ENCODE measurements around the gene MAD2L1BP.

Gene MAD2L1BP

DNA sequence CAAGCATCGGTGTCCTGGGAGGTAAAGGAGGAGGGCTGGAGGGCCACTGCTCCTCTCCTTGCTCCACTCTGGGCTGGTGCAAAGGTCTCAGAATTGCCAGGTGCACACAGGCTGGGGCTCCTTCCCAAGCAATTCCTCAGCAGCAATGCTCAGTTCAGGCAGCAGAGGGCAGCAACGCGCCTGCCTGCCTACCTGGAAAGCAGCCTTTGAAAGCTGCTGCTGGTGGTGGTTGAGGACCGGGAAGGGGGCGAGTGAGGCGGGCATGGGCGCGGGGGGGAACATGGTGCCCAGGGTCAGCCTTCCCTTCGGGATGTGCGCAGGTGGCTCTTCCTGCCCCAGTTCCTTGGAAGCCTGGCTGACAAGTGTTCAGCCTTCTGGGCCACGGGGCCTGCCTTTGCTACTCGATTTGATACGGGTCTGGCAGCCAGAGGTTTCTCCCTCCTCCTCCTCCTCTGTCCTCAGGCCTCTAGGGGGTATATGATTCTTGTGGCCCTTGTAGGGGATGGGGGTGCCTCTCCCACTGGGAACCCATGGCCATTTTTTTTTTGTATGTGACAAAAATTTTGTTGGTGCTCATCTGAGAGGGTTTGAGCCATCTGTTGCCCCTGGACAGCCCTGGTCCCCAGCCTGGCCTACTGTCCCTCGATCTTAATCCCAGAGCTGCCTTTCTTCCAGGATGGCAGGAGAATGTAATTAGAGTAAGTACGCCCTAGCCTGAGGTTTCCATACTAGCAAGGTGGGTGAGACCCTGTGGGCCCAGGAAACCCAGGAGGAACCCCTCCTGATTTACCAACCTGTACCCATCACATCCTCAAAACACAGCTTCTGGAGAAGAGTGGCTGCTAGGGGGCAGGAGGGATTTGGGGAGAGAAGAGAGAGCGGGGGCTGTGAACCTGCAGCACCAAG is 31.9 kb downstream of the MAD2L1BP start:
- peak; percentile 65 to 71 for DNase-seq (ENCODE audit: low read depth in 2 of 2)

DNA sequence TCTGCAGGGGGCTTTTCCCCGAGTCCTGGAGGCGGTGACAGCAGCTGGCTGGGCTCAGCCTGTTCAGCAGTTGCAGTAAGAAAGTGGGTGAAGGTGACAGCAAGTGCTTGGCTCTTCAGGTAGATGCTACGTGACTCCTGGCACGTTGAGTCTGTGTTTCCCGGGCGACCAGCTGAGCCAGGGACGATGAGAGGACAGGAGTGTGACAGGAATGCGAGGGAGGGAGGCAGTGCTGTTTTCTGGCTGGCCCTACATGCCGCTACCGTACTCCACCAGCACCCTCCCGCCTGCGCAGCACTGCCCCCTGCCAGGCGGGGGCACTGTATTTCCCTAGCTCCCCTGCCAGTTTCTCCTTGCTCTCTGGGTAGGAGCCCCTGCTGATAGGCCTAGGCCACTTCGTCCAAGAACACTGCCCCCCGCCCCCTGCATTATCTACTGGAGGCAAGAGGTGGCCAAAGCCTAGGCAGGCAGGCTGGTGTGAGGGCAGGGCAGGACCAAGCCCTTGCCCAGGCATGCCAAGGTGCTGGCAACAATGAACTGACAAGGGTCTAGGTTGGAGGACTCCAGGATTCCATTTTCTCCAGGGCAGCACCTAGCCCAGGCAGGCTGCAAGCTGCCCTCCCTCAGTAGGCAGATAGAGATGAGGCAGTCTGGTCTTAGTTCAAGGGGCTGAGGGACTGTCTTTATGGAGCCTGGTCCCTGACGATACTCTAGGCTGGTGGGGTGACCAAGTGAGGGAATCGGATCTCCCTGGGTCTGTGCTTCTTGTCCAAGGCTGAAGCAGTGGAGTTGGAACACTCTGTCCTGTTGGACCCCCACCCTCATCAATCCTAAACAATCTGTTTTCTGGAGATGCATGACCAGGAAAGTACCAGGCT is 32.8 kb downstream of the MAD2L1BP start:
- DNase-seq (ENCODE audit: low read depth in 2 of 2): peak; percentile 34 to 57

DNA sequence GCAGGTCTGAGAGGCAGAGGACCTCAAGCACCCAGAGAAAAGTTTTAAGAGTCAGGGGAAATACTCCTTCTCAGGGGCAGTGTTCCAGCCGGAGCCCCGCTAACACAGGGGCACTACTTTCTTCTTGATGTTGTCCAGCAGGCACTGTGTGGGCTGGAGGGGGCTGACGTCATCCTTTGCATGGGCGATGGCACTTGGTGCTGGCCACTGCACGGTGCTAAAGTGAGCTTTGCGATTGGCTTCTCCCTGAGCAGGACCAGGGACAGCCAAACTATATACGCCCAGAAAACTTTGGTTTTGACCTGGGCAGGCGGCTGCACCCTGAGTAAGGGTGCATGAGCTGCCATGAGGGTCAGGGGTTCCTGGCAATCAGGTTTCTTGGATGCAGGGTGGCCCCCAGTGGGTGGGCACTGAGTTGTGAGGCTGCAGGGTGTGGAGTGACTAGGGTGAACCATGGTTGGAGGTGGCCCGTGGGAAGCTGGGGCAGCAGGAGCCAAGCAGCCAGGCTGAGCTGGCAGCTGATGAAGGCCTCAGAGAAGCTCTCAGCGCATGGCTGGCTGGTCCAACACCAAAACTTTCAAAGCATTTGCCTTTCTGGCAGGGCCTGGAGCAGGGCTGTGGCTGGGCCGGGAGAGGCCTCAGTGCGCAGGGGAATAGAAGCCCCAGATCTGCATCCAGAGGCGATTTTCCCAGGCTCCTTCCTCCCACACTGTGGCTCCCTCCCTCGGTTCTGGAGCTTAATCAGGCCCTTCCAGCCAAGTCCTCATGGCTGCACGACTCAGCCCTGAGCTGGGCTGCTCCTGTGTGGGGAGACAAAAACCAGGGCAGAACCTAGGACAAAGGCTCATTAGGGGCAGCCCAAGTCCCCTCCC is 33.6 kb downstream of the MAD2L1BP start:
- no peak for DNase-seq (ENCODE audit: low read depth in 2 of 2)

DNA sequence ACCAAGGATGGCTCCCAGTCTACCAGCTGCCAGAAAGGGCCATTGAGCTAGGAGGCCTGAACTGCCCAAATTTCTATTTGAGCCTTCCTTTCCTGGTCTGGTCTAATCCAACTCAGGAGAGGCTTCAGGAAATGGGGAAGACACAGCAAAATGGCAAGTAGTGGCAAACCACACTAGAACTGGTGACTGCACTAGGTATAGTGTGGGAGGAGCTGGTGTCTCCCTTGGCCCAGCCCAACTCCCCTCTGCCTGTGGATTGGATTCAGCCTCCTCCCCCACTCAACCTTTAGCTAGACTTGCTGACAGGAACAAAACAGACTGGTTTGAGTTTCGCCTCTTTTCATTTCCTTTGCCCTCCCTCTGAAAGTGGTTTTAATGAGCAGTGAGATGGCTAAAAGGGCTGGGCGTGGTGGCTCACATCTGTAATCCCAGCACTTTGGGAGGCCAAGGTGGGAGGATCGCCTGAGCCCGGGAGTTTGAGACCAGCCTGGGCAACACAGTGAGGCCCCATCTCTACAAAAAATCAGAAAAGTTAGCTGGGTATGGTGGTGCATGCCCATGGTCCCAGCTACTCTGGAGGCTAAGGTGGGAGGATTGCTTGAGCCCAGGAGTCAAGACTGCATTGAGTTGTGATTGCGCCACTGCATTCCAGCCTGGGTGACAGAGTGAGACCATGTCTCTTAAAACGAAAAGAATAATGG is 34.4 kb downstream of the MAD2L1BP start:
- no peak for DNase-seq (ENCODE audit: low read depth in 2 of 2)

DNA sequence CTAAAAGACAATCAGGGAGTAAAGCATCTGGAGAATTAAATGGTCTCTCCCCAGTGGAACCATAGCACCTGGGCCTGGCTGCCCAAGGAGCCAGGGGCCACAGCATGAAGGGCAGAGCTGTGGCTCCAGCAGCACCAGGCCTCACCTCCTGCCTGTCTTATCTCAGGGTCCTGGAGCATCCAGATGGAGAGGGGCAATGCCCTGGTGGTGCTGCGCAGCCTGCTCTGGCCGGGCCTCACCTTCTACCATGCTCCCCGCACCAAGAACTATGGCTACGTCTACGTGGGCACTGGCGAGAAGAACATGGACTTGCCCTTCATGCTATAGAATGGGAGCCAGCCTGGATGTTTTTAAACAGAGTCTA is 35.0 kb downstream of the MAD2L1BP start:
- no peak for DNase-seq (ENCODE audit: low read depth in 2 of 2)

DNA sequence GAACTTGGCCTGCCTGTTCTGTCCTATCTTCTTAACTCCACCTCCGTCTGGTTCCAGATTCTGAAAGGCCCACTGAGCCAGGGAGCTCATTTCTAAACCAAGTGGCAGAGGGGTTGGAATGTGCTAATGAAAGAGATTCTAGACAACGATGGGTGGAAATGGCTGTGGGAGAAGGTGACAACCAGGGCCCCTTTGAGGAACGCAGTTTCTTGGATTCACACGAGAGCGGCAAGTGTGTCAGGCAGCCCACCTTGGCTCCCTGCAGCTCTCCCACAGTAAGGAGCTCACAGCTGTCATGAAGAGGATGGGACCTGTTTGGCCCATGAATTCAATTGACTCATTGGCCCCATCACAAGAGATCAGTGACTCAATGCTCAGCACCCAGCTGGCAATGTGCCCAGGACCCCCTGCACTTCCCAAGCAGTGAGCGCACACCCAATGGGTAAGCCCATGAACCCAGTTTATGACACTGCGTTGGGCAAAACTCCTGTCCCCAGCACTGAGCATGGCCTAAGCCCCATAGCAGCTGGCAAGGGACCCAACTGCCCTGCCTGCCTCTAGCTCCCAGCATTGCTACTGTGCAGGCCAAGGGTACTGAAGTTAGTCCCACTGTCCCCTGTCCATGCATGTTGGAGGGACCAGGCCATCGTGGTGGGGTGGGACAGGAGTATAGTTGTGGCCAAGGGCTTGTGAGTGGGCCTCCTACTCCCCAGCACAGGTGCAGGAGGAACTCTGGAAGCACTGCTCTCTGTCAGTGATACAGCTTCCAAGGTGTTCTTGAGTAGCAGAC is 35.6 kb downstream of the MAD2L1BP start:
- no peak for DNase-seq (ENCODE audit: low read depth in 2 of 2)

DNA sequence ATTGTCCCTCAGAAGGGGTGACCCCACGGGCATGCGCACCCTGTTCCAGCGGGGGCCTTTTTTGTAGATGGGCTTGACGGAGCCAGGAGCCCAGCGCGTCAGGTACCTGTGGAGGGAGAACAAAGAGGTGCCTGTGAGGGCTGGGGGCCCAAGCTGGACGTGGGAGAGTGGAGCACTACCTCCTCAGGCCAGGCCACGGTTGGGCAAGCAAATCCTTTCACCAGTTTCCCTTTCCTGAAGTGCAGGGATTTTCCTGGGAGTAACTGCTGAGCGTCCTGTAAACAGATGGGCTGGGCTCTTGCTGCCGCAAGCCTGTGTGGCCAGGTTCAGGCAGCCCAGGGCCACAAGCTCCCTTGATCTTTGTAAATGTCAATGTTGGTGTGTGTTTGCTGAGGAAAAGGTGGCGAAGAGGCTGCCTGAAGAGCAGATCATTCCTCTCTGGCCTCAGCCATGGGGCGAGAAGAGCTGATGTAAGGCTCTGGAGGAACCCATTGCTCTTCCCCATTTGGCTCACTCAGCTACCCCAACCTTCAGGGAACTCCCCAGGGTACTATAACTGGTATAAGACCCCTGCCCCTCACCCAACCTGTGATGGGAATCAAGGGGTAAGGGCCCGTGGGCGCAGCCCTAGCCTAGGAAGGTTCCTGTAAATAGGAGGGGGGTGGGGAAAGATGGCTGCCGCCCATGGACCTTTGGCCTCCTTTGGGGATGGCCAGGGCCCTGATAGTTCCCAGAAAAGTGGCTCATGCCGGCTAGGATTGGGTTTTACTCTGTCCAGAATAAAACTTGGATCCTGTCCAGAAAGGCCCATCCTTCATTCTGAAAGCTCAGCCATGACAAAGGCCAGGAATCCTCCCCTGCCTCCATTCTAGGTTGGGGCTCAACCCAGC is 36.4 kb downstream of the MAD2L1BP start:
- no peak for DNase-seq (ENCODE audit: low read depth in 2 of 2)

DNA sequence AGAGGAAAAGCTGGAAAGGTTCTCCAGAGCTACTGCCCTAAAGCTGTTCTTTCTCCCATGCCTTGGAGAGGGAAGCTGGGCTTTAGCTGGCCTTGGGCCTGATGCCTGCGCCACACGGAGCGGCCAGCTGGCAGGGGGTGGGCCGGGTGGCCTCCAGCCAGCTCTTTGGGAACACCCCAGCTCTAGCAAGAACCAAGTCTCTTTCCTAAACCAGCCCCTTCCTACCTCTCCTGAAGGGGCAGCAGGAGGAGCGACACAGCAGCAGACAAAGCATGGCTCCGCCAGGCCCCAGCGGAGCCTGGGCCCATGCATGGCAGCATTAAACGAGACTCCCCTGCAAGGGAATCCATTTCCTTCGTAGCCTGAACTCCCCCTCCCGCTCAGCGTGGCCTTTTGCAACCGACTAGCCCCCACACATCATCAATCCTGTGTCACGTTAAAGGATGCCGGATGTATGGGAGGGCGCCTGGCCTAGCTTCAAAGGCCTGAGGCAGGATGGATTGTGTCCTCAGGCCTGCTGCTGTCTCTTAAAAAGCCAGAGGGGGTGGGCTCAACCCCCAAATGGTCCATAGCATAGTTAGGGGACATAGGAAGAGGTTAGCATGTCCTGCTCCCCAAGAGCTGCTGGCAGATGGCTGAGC is 37.9 kb downstream of the MAD2L1BP start:
- no peak for DNase-seq (ENCODE audit: low read depth in 2 of 2)

DNA sequence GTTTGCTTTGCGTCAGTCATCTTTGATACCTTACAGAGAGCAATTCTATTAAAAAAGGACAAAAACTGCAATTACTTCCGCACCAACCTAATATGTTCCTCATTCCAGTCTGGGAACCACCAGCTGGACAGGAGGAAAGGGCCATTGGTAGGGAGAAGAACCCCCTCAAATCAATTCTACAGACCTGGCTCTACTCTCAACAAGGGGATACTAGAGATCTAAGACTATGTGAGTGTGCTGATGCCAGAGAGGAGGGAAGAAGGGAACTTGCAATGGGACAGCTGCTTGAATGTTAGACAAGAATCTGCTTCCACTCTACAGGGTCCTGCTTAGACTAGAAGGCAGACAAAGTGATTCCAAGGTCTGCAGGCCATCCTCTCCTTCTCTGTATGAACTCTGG is 38.7 kb downstream of the MAD2L1BP start:
- DNase-seq (ENCODE audit: low read depth in 2 of 2): no peak

DNA sequence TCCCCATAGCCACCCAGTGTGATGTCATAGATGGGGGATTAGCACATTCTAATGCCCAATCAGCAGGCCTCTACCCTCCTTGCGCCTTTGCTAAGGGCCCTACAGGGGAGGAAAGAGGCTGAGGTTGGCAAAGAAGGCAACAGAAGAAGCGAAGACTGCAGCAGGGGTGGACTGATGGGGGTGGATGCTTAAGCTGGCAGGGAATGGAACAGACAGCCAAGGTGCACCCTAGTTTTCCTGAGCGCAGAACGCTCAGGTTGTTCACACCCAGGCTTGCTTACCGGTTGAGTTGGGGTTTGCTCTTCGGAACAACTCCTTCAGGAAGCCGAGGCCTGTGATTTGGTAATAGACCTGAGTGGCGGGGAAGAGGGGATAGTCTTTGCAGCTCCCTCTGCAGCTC is 39.3 kb downstream of the MAD2L1BP start:
- DNase-seq (ENCODE audit: low read depth in 2 of 2): no peak

DNA sequence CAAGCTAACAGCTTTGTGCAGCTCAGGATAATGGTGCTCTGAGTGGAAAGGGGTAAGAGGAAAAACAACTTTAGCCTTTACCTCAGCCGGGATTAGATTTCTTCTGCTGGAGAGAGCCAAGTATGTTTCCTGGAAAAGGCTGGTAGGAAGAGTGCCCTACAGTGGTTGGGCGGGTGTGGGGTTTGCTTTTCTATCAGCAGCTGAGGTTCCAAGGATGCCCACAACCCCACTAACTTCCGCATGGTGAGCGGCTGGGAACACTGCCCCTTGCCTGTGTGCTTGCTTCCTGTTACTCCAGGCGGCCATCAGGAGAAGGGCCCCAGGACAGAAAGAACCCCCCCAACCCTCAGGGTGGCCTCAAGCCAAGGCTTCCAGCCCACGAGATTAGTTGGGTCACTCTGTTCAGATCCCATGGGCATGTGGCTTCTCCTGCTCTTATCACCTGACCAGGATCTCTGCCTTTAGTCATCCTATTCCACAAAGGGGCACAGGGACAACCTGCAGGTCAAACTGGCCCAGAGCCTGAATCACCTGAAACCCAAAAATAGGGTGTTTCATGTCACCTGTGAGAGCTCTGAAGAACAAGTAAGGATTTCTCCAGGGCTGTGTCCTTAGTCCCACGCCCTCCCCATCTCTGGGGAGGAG is 41.4 kb downstream of the MAD2L1BP start:
- DNase-seq (ENCODE audit: low read depth in 2 of 2): no peak

DNA sequence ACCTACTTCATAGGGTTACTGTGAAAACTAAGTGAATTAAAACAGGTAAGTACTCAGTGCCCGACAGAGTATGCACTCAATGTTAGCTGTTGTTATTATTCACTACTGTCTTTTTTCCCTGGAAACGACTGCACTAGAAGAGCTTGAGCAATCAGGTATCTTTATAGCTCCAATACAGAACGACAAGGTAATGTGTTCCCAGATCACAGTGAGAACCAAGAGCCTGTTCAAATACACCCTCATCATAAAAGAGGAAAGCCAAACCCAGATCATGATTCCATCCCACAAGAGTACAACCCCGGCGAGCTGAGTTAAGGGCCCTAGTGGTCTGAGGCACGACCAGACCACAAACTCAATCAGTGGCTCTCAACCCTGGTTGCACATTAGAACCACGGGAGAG is 42.1 kb downstream of the MAD2L1BP start:
- DNase-seq (ENCODE audit: low read depth in 2 of 2): no peak

DNA sequence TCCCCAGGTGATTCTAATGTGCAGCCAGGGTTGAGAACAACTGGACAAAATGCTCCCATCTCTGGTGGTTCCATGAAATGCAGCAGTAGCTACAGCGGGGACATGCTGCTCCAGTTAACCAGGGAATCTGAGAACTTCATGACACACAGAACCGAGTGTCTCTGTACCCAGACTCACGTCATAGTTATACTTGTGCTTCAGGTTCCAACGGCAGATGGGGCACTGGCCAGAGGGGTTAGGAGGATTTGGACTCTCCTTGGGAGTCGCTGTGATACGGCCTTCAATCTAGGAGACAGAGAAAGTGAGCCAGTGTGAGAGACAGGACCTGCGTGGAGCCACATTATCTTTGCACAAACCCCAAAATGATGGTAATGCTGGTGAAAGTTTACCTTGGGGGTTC is 42.7 kb downstream of the MAD2L1BP start:
- DNase-seq (ENCODE audit: low read depth in 2 of 2): no peak

DNA sequence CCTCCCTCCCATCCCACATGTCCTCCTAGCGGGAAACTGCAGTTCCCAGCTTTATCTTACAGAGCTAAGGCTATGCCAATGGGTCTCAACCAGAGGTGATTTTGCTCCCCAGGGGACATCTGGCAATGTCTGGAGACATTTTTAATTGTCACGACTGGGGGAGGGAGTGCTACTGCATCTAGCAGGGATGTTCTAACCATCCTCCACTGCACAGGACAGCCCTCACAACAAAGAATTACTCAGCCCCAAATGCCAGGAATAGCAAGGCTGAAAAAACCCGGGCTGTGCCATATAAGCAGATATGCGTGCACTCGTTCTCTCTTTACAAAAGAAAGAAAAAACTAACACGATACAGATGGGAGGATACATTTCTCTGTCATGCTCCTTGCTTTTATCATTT is 43.4 kb downstream of the MAD2L1BP start:
- DNase-seq (ENCODE audit: low read depth in 2 of 2): no peak

DNA sequence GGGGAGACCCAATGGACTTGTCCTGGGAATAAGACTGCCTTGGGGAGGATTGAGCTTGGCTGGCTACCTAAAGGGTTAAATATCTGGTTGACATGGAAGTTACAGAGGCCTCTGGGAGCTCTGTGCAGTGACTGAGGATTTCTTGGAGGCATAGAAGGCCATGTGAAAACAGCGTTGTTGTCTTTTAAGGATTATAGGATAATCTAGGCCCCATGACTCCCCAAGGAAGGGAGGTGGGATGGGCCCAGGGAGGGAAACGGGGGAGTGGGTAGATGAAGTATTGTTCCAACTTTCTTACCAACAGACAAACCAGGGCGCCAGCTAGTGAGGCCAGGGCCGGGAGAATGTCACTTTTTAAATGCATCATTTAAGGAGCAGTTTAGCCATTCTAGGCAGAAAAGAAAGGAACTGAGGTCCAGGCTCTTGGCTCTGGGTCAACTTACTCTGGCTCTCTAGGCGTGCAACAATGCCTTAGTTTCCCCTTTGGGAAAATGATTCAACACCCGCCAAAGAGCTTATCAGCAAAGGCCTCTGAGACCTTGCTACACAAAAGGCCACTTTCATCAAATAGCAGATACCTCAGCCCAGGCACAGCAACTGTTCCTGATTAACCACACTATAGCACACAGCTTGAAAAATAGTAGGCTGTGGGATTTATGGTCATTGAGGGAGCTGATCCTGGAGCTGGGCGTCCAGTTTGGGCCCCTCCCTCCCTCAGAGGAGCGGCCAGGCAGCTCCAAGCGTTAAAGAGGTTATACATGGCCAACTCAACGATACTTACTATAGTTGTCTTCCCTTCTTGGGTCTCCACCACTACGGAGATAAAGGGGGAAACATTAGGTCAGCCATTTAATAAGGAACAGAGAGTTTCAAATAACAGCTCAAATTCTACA is 44.9 kb downstream of the MAD2L1BP start:
- no peak for DNase-seq (ENCODE audit: low read depth in 2 of 2)

DNA sequence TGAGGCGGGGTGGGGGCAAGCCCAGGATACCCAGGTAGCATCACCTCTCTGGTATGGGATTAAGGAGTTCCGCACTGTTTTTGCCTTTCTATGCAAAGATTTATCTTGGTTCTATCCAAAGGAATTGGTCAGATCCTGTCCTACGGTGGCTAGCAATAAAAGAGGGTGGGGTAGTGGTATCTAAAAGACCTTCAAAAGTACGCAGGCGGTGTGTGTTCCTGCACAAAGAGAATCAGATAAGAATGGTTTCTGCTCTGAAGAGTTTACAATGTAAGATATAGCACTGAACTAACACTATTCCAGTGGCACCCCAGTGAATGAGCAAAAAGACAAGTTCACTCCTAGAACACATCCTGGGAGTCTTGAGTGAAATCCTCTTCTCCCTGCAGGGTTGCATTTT is 45.7 kb downstream of the MAD2L1BP start:
- DNase-seq (ENCODE audit: low read depth in 2 of 2): no peak

DNA sequence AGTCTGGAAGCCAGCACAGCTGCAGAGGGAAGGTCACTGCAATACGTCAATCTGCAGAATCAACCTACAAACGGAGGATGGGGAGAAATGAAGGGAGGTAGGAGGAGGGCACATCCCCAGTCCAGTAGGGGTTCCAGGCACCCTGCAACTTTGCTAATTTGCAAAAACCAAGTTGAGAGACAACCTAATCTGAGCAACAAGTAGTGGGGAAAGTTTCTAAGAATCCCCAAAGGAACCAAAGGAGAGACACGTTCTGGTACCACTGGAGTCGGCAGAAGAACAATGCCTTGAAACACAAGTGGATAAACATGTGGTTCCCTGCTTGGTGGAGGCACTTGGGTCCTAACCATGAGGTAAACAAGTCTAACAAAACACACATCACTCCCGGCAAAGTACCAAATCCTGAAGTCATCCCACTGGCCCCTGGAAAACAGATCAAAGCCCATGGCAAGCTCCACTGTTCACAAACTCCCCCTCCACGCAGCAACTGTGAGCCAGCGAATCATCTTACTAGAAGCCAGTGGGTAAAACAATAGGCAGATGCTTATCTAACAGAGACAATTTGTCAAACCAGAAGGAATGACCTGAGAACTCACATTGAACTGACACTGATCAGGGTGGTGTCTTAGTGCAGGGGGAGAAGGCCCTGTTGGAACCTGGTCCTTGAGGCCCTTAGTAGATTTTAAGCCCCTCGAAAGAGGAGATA is 47.2 kb downstream of the MAD2L1BP start:
- DNase-seq (ENCODE audit: low read depth in 2 of 2): no peak

Measured in stimulated activated CD4-positive, alpha-beta T cell treated with anti-CD3 and anti-CD28 coated beads, Interleukin-15, amount 100 ng/mL, for 48 hours (primary cell).